Panc1 (cell line): ENCODE measurements around the gene CAMK1D.

ENCODE experiments used
- POLR2AphosphoS5 ChIP-seq: IDR thresholded peaks from 2 replicates; pipeline ENCODE4 v1.6.1; 2012; ENCODE audit warnings: mild to moderate bottlenecking, low read depth, low read length, moderate library complexity
- TF ChIP-seq, protein P1 (sequence below): fragments of 450-650 bp; IDR thresholded peaks from 2 replicates; pipeline ENCODE4 v1.5.1; 2017; ENCODE audit warnings: mild to moderate bottlenecking

DNA sequence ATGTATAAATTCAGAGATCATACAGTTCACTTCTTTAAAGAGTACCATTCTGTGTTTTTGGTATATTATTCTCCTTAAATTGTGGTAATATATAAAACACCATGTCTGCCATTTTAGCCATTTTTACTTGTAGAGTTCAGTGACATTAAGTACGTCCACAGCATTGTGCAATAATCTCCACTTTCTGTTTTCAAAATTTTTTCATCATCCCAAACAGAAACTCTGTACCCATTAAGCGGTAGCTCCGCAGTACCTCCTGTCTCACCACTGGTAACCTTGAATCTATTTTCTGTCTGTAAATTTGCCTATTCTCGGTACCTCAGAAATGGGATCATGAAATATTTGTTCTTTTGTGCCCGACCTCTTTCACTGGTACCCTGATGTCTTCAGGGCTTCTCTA is 60.3 kb downstream of the CAMK1D start:
- no peak for TF ChIP-seq POLR2AphosphoS5
- TF ChIP-seq, protein P1, sequence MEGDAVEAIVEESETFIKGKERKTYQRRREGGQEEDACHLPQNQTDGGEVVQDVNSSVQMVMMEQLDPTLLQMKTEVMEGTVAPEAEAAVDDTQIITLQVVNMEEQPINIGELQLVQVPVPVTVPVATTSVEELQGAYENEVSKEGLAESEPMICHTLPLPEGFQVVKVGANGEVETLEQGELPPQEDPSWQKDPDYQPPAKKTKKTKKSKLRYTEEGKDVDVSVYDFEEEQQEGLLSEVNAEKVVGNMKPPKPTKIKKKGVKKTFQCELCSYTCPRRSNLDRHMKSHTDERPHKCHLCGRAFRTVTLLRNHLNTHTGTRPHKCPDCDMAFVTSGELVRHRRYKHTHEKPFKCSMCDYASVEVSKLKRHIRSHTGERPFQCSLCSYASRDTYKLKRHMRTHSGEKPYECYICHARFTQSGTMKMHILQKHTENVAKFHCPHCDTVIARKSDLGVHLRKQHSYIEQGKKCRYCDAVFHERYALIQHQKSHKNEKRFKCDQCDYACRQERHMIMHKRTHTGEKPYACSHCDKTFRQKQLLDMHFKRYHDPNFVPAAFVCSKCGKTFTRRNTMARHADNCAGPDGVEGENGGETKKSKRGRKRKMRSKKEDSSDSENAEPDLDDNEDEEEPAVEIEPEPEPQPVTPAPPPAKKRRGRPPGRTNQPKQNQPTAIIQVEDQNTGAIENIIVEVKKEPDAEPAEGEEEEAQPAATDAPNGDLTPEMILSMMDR = no peak
